NCI-H1048 (cell line): ENCODE data around the gene SETDB2.

Experiments
- DNase-seq: peaks from one replicate; lab custom pipeline; 2025; lab: John Stamatoyannopoulos, UW

The SETDB2 gene

DNA sequence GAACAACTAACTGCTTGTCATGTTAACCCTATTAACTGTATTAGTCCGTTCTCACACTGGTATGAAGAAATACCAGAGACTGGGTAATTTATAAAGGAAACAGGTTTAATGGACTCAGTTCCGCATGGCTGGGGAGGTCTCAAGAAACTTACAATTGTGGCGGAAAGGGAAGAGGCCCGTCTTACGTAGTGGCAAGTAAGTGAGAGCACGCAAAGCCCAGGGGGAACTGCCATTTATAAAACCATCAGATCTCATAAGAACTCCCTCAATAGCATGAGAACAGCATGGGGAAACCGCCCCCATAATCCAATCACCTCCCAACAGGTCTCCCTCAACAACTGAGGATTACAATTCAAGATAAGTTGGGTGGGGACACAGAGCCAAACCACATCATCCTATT, 86.4 kb downstream of the SETDB2 start:
- no peak for DNase-seq

DNA sequence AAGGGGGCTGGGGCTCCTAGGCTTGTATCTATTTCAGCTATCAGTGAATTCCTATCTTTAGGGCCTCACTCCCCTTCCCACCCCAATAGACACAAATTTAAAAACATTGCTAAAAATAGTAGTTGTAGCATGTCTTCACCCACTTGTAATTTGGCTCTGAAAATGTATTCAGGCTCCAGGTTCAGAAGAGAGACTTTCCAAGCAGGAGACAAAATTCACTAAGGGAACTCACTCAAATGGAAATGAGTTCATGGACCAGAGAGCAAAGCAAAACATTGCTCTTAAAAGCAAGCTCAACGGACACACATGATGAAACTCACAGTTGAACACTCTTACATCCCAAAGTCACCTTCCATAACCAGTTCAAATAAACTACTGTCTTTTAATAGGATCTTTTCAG, 88.5 kb downstream of the SETDB2 start:
- no peak for DNase-seq

DNA sequence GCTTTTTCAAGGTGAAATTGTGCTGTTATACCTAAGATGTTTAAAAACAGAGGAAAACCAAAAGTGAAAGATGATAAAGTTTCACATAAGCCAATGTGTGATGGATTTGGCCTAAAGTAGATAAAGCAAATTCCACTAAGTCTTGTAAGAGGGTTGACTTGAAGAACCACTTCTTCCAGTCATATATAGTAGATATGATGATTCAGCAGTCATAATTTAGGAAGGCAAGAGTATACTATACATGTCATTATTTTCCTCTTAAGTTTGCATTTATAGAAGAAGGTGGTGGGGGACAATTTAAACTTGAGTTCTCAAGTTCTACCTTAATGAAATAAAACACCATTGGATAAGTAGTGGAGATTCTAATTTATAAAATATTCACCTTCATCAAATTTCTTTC, 88.9 kb downstream of the SETDB2 start:
- no peak for DNase-seq

DNA sequence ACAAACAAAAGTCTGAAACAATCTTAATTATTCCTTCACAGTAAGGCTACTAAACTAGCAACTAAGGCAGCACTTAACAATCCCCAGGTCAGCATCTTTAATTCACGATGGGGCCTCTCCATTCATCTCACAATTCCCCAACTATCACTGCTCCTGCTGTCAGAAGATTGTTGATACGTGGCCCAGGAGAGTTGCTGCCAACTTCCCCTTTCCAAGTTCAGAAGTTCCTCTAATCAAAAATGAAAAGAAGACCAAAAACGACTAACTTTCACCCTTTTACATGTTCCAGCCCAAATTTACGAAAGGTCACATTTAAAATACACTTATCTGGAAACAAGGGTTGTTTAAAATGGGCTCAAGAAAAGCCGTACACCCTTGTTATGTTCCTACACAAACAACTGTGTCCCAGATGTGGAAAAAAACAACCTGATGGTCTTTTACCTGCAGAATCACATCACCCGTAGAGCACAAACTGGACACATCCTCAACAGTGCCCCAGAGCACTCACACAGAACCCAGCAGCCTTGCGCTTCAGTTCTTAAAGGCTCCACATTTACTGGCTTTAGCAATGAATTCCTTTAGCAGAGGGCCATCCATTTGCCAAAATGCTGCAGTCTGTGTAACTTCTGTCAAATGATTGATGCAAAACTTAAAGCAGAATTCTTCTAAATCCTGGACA, 89.7 kb downstream of the SETDB2 start:
- no peak for DNase-seq

DNA sequence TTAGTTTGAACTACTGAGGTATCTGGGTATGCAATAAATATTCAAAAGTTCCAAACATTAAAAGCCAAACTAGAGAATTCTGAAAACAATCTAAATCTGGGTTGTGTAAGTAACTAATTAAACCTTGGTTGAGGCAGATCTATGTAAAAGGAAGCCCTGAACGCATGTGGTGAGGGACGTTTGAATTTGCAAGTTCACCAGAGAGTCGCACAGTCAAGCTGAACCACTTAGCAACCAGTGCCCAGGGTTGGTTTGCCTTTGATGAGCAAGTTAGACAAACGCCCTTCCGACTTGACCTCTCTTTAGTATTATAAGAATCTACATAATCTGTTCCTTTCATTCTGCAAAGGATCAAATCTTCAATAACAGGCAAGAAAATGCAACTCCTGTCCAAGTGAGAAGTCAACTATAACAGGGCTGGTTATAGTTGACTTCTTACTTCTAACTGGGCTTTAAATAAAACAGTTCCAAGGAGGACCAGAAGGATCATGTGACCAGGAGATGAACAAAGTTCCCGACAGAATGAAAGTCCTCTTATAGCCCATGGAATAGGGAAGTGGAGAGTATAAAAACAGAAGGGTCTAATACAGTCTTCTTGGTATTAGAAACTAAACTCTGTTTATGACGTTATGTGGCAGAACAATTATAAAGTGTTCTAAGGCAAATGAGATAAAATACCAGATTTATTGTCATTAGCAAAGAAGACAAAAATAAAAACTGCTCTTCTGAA, 92.2 kb downstream of the SETDB2 start:
- DNase-seq: no peak

DNA sequence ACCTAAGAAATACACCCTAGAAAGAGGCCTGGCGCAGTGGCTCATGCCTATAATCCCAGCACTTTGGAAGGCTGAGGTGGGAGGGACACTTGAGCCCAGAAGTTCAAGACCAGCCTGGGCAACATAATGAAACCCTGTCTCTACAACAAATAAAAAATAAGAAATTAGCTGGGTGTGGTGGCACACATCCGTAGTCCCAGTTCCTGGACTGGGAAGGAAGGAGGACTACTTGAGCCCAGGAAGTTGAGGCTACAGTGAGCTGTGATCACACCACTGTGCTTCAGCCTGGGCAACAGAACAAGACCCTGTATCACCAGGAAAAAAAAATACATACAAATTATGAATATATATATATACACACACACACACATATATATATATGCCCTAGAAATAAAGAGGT, 94.3 kb downstream of the SETDB2 start:
- DNase-seq: no peak

- no peak for DNase-seq
These were observed 95.2 kb downstream of the SETDB2 start for GRCh38 chr13:49539313-49539712.

DNA sequence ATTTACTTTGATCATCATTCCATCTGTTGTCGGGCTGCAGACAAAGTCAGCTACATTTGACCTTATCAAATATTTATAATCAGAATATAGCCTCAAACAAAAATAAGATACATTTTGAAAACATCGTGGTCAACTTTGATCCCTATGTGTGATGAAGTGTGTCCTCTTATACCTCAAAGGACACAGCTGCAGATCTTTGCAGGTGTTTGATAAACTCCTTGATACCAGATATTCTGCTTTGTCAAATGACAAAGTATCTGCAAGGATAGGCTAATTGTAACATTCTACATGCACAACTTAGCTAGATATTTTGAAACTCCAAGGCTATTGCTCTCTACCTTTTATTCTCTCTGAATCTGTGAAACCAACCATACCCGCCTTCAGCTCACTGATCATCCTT, 95.7 kb downstream of the SETDB2 start:
- no peak for DNase-seq

GRCh38 chr13:49540552-49540951, 96.5 kb downstream of the SETDB2 start:
- no peak for DNase-seq

- no peak for DNase-seq
These were observed 99.6 kb downstream of the SETDB2 start for GRCh38 chr13:49543656-49544055.
